GM06990 (cell line): ENCODE results near the gene COL1A2.

Source experiments
- DNase-seq: peaks from one replicate; pipeline ENCODE4 v3.0.0-alpha.2; 2011; ENCODE audit not compliant: insufficient read length; ENCODE audit errors: extremely low read depth
- H3K27me3 ChIP-seq: replicated peaks from 2 replicates; pipeline ENCODE4 v1.6.0; 2011; ENCODE audit warnings: low read length; ENCODE audit not compliant: control insufficient read depth, insufficient read depth
- H3K36me3 ChIP-seq: 2 replicates; pipeline ENCODE4 v1.5.1; 2011; ENCODE audit warnings: low read length; ENCODE audit not compliant: control insufficient read depth, insufficient read depth
- H3K4me3 ChIP-seq: replicated peaks from 2 replicates; pipeline ENCODE4 v1.5.1; 2011; ENCODE audit warnings: low read depth, mild to moderate bottlenecking, control low read depth, low read length
- CTCF ChIP-seq: IDR thresholded peaks from 2 replicates; pipeline ENCODE4 v1.5.1; 2011; ENCODE audit warnings: low read length, control low read depth, mild to moderate bottlenecking, inconsistent platforms; ENCODE audit not compliant: insufficient read depth, poor library complexity, severe bottlenecking

COL1A2 gene

GRCh38 chr7:94418851-94419250 lies 24.2 kb downstream of the COL1A2 start:
- Histone ChIP-seq H3K36me3 (no peaks in the 10 kb centered on the region), H3K27me3 (no peaks in the 10 kb centered on the region), H3K4me3 (no peak overlapping the region)
- TF ChIP-seq CTCF, result no peak
- DNase-seq, result no peak

DNA sequence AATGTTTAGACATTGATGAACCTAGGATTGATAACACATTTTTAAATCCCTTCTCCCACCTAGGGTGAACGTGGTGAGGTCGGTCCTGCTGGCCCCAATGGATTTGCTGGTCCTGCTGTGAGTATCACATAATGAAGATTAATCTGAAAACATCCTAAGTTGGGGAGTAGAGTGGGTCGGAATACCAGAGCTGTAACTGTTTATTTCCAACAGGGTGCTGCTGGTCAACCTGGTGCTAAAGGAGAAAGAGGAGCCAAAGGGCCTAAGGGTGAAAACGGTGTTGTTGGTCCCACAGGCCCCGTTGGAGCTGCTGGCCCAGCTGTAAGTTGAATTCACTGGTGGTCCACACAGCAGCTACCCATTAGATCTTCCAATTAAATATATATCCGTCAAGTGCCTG lies 25.6 kb downstream of the COL1A2 start:
- H3K4me3 ChIP-seq, result no peak overlapping the region
- no peak for DNase-seq
- no peak for TF ChIP-seq CTCF
- no peaks in the 10 kb centered on the region for H3K27me3 ChIP-seq
- H3K36me3 ChIP-seq, result no peaks in the 10 kb centered on the region

DNA sequence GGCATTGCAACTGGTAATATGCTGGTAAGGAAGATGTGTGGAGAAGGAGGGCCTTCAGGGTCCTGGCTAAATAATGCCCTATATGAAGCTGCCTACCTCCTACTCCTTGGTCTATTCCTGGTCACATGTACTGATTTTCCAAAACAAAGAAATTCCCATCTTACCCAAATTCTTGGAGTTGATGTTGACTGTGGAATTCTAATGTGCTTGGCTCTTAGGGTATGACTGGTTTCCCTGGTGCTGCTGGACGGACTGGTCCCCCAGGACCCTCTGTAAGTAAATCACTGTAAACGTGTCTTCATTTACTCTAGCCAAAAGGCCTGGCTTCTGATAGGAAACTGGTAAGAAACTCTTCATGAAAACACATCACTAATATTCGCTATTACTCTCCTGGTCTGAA lies 27.0 kb downstream of the COL1A2 start:
- DNase-seq, result no peak
- no peak overlapping the region for H3K4me3 ChIP-seq
- TF ChIP-seq CTCF, result no peak
- no peaks in the 10 kb centered on the region for H3K27me3 ChIP-seq
- H3K36me3 ChIP-seq, result no peaks in the 10 kb centered on the region

DNA sequence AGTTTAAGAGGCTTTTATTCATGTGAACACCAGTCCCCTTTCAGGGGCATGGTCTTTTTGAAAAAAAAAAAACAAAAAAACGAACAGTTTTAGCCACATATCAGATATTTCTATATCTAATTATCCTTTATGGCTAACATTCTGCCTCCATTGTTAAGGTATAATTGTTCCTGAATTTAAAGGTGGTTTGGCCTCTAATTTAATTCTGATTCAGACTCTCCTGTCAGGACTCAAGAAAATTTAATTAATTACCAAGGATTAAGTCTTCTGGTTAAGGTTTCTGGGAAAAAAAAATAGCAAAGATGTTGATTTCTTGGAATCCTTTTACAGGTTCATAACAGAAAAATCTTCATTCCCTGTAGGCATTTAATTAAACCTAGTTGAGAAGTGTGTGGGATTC lies 27.4 kb downstream of the COL1A2 start:
- TF ChIP-seq CTCF, result no peak
- H3K36me3 ChIP-seq, result no peaks in the 10 kb centered on the region
- no peak overlapping the region for H3K4me3 ChIP-seq
- H3K27me3 ChIP-seq, result no peaks in the 10 kb centered on the region
- no peak for DNase-seq

DNA sequence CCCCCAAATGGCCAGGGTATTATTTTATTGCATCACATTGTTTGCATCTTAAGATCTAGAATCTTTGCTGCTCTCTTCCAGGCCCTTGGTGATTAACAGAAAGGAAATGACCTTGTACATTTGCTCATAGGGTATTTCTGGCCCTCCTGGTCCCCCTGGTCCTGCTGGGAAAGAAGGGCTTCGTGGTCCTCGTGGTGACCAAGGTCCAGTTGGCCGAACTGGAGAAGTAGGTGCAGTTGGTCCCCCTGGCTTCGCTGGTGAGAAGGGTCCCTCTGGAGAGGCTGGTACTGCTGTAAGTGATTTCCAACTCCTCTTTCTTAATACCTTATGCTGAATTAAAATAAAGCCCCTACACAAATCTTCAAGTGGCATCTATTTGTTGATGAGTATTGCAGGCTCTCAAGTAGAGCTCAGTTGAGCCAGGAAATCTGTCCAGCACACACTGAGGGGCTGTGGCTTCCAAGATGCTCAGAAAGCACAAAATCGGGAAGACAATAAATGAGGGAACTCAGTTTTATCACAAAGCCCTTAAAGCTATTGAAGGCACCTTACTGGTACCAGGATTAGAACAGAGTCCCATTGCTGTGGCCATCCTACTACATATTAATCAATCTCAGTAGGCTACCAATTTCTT lies 28.2 kb downstream of the COL1A2 start:
- Histone ChIP-seq H3K36me3 (no peaks in the 10 kb centered on the region), H3K27me3 (no peaks in the 10 kb centered on the region), H3K4me3 (no peak overlapping the region)
- TF ChIP-seq CTCF, result no peak
- DNase-seq, result no peak

GRCh38 chr7:94423863-94424735 lies 29.4 kb downstream of the COL1A2 start:
- Histone ChIP-seq H3K27me3 (no peaks in the 10 kb centered on the region), H3K36me3 (no peaks in the 10 kb centered on the region), H3K4me3 (no peak overlapping the region)
- DNase-seq, result no peak
- TF ChIP-seq CTCF, result no peak
